Amniotic stem cell (primary cell): ENCODE data around the gene NAA25.
"Not testable (repeated sequence)": the region's sequence is repeated elsewhere in the genome, so short reads cannot be mapped to it uniquely, and the experiment has no call there.

Source experiments
- DNase-seq: peaks from one replicate; lab custom pipeline; 2025; lab: John Stamatoyannopoulos, UW

Gene NAA25

GRCh38 chr12:112116232-112117060 is 7.9 kb upstream of the NAA25 start:
- no peak for DNase-seq

- no peak for DNase-seq
Observed at GRCh38 chr12:112115259-112116045, 6.9 kb upstream of the NAA25 start.

GRCh38 chr12:112112409-112113133 is 4.0 kb upstream of the NAA25 start:
- no peak for DNase-seq

- DNase-seq, result no peak
Observed at GRCh38 chr12:112111931-112112330, 3.3 kb upstream of the NAA25 start.

- not testable (repeated sequence) for DNase-seq
Observed at GRCh38 chr12:112110787-112111662, 2.4 kb upstream of the NAA25 start.

- no peak for DNase-seq
Observed at GRCh38 chr12:112107306-112108201, 1.0 kb downstream of the NAA25 start.

GRCh38 chr12:112105891-112106290 is 2.7 kb downstream of the NAA25 start:
- DNase-seq, result no peak

GRCh38 chr12:112103758-112104503 is 4.7 kb downstream of the NAA25 start:
- DNase-seq, result no peak

GRCh38 chr12:112102746-112103145 is 5.8 kb downstream of the NAA25 start:
- not testable (repeated sequence) for DNase-seq

GRCh38 chr12:112102127-112102526 is 6.5 kb downstream of the NAA25 start:
- DNase-seq, result no peak

- not testable (repeated sequence) for DNase-seq
Observed at GRCh38 chr12:112100500-112100899, 8.1 kb downstream of the NAA25 start.

- DNase-seq, result no peak
Observed at GRCh38 chr12:112097641-112098040, 10.9 kb downstream of the NAA25 start.

- no peak for DNase-seq
Observed at GRCh38 chr12:112096667-112097066, 11.9 kb downstream of the NAA25 start.

GRCh38 chr12:112096070-112096469 is 12.5 kb downstream of the NAA25 start:
- DNase-seq, result no peak

GRCh38 chr12:112091563-112091962 is 17.0 kb downstream of the NAA25 start:
- no peak for DNase-seq

- no peak for DNase-seq
Observed at GRCh38 chr12:112087851-112088250, 20.7 kb downstream of the NAA25 start.

GRCh38 chr12:112087055-112087850 is 21.3 kb downstream of the NAA25 start:
- no peak for DNase-seq

- no peak for DNase-seq
Observed at GRCh38 chr12:112066566-112066965, 42.0 kb downstream of the NAA25 start.

GRCh38 chr12:112063273-112063672 is 45.3 kb downstream of the NAA25 start:
- DNase-seq, result no peak
